Motor neuron (in vitro differentiated cells): ENCODE data around the gene KRTAP4-7. TPM values are rescaled to one million over a fixed set of nuclear protein-coding genes. Genes with fewer than 3 reads are reported as not detected.
A peak's percentile ranks its signal among the peaks of the same experiment; 100 is the strongest.
"Not testable (repeated sequence)": the region's sequence is repeated elsewhere in the genome, so short reads cannot be mapped to it uniquely, and the experiment has no call there.

Source experiments
- ATAC-seq, 8 experiments: fragments of 200-7000 bp; cut with Tn5 transposase; replicated peaks in 6 of 8; 2 replicates each; pipeline ENCODE4 v1.8.0; 2021; ENCODE audit warnings: mild to moderate bottlenecking in 8 of 8, moderate library complexity in 8 of 8
- H3K27ac ChIP-seq, 2 donors: fragments of 250-450 bp; sonication (Bioruptor Pico); 2 replicates each; pipeline ENCODE4 v1.9.0; 2021; ENCODE audit warnings: antibody characterized with exemption in 2 of 2, mild to moderate bottlenecking in 2 of 2, moderate library complexity in 1 of 2
- H3K4me1 ChIP-seq, 2 donors: fragments of 250-450 bp; sonication (Bioruptor Pico); replicated peaks in 1 of 2; 2 replicates each; pipeline ENCODE4 v1.6.1; 2021; ENCODE audit warnings: antibody characterized with exemption in 2 of 2, mild to moderate bottlenecking in 2 of 2, moderate library complexity in 1 of 2
- H3K4me3 ChIP-seq, 5 donors: fragments of 250-450 bp; sonication (Bioruptor Pico); 2 replicates each; pipeline ENCODE4 v1.9.0; 2021; ENCODE audit warnings: antibody characterized with exemption in 5 of 5, mild to moderate bottlenecking in 5 of 5, moderate library complexity in 4 of 5
- WGBS, 10 experiments: fragments of 450-650 bp; shearing (Covaris generic); methylation state at CpG; one replicate each; pipeline ENCODE4 v1.0.0; 2022; 5-methylcytosine and 5-hydroxymethylcytosine counted together
- in situ Hi-C, 9 experiments: fragments of 400-800 bp; cut with MboI; loops; one replicate each; pipeline ENCODE4 v1.15.0; 2021; ENCODE audit warnings: low sequenced_read_pairs in 9 of 9, low pct_unique_long_range_greater_than_20kb in 2 of 9; ENCODE audit not compliant: unreplicated experiment in 9 of 9
- total RNA-seq, 8 experiments: library from RNA; unstranded; fragments of 300-600 nt; gene quantifications; 2 replicates each; pipeline versions ENCODE4 v1.2.3 to v1.2.4, GENCODE V29; 2022

Gene KRTAP4-7
- total RNA-seq, 8 experiments from 2014 or later = 0.52 TPM; not detected in 7

DNA sequence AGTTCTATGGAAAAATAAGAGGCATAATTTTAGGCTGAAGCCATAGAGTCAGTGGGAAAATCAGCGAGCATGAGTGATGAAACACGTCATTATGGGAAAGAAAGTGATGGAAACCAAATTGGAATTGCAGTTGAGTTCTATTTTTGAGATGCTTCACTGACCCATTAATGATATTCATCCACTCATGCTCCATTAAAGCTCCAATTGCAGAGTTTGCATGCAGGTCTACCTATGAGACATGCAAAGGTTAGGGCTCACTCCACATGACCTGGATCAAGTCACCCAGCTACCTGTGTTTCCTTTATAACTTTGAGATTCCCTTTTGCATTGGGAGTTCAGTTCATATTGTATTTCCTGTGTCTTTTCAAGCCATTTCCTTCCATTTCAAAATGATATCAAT, 10.3 kb upstream of the KRTAP4-7 start:
- no peak overlapping the region for H3K27ac ChIP-seq
- ATAC-seq = peak in 1 of 8 experiments; percentile 13
- in situ Hi-C loops = no loop called here
- 60 to 100% (median 80%) methylated on average over 1 to 2 of the region's 2 CpGs; no CpG with 5 or more reads in 2 of the 10 experiments for WGBS, 10 experiments
- H3K4me1 ChIP-seq = peaks cover 0 to 3% of the 10 kb centered on the region in 2 donors
- H3K4me3 ChIP-seq = no peak overlapping the region

DNA sequence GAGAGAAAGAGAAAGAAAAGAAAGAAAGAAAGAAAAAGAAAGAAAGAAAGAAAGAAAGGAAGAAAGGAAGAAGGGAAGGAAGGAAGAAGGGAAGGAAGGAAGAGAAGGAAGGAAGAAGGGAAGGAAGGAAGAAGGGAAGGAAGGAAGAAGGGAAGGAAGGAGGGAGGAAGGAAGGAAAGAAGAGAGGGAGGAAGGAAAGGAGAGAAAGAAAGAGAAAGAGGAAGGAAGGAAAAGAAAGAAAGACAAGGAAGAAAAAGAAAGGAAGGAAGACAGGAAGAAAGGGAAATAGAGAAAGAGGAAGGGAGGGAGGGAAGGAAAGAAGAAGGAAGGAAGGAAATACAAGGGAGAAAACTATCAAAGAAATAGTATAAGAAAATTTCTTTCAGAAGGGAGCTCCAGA, 7.2 kb upstream of the KRTAP4-7 start:
- Histone ChIP-seq H3K4me3 (no peak overlapping the region), H3K4me1 (peaks cover 0 to 3% of the 10 kb centered on the region in 2 donors), H3K27ac (no peak overlapping the region)
- no peak for ATAC-seq
- in situ Hi-C loops = no loop called here

DNA sequence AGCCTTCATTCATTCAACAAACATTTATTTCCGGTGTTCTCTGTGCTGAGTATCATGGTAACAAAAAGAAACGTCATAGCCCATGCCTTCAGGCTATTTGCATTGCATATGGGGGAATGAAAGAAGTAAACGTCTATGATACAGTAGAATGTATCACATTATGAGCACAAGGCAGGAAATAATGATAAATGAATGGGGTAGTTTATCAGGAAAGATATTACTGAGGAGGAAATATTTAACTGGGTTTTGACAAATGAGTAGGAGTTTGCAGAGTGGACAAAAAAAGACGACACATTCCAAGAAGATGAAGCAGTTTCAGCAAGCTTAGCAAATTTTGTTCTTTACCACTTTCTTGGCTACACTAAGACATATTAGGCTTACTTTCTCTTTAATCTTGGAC, 1.3 kb upstream of the KRTAP4-7 start:
- H3K4me3 ChIP-seq = no peak overlapping the region
- no peaks in the 10 kb centered on the region for H3K4me1 ChIP-seq
- no peak overlapping the region for H3K27ac ChIP-seq
- 25 to 79% (median 58%) methylated on average over 1 to 4 of the region's 4 CpGs for WGBS, 10 experiments
- peak in 2 of 8 experiments; percentile 37 to 59 for ATAC-seq
- in situ Hi-C loops = no loop called here

DNA sequence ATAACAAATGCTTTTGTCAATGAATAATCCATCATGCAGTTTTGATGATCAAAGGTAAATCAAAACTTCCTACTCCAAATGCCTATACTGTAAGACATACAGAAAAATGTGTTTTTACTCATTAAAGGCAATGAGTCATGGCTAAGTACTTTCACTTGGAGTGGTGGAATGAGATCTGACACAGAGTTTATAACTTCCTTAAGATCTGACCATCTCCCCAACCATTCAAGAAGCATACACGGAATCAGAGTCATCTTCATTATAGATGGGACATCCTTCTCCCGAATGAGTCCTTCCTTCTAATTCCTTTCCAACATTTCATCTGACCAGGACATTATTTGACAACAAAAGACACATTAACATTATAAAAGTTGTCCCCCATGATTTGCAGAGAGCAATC, 523 bp upstream of the KRTAP4-7 start:
- H3K4me3 ChIP-seq, in situ Hi-C loops, H3K27ac ChIP-seq, H3K4me1 ChIP-seq, ATAC-seq: not testable (repeated sequence)
- 60 to 71% methylated on average over 1 of the region's 2 CpGs; no CpG with 5 or more reads in 8 of the 10 experiments for WGBS, 10 experiments

DNA sequence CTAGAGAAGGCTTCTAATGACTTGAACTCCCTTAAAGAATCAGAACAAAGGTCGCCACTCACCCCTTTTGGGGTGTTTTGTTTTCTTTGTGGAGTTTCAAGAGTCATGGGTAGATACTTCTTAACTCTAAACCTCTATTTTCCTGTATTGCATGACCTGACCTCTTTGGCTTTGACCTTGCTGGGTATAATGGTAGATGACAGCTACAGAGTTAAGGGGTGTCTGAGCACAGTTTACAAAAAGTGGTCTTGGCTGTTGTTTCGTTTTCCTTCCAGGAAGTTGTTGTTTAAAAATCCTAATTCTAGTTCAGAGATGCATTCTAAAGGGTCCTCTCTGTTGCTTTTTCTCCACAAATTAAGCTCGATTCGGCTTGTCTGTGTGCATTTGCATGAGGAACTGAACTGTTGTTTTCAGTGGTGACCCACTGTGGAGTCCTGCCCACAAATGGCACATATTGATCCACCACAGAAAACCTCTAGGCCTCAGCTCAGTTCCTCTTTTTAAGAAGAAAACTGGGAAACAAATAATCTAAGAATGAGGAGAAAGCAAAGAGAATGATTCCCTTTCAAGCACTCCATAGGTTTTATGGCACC, 4.9 kb downstream of the KRTAP4-7 start:
- WGBS, 10 experiments = 0 to 100% (median 40%) methylated on average over 1 to 4 of the region's 4 CpGs; no CpG with 5 or more reads in 4 of the 10 experiments
- not testable (repeated sequence) for H3K4me1 ChIP-seq

DNA sequence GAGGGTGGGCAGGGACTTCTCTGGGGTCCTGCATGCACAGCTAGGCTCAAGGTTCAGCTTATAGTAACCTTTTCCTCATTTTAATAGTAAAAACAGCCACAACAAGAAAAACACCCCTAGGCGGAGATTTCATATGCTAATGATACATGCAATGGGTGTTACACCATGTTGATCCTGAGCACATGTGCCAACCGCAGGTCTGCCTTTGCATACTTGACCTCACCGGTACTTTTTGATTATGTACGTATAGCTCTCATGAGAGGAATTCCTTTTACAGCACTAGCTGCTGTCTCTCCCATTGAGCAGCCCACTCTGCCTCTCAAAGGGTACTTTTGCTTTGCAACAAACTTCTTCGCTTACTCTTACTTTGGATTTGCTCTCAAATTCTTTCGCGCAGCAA, 12.1 kb downstream of the KRTAP4-7 start:
- peak in 3 of 8 experiments; percentile 92 to 99 (median 99) for ATAC-seq
- WGBS, 10 experiments = 40 to 100% (median 84%) methylated on average over 2 to 7 of the region's 7 CpGs; no CpG with 5 or more reads in 2 of the 10 experiments
- in situ Hi-C loops = no loop called here
- Histone ChIP-seq H3K4me1 (no peaks in the 10 kb centered on the region), H3K27ac (no peak overlapping the region), H3K4me3 (no peak overlapping the region)

More for the DNA sequence above, 4.9 kb downstream of the KRTAP4-7 start:
- ATAC-seq, H3K4me3 ChIP-seq, in situ Hi-C loops, H3K27ac ChIP-seq: not testable (repeated sequence)

DNA sequence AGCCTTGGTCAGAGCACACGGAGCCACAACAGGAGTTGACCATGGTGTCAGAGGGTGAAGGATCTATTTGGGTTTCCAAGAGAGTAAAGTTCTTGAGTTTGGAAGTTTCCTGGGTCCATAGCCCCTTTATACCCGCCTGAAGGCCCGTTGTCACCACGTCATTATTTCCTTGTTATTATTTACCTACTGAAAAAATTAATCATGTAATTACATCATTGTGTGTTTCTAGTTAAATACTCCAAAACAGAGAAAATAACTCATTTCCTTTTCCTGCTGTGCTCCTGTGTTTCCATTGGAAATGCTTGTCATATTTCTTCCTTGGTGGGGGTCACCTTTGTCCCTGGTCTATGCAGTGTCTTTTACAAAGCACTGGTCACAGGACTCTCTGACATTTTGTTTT, 14.1 kb downstream of the KRTAP4-7 start, which contains the start of gene KRTAP4-8:
KRTAP4-8 (minus strand) TSS at position 101 of the 400 bp plus-strand sequence; CDS start at position 43, 58 bp downstream.
- H3K4me3 ChIP-seq = no peak within 1 kb of the TSS
- no peak for ATAC-seq
- H3K27ac ChIP-seq = no peak within 1 kb of the TSS
- WGBS, 10 experiments = 37 to 78% (median 57%) methylated on average over 1 to 4 of the region's 4 CpGs; no CpG with 5 or more reads in 4 of the 10 experiments
- in situ Hi-C loops = no loop called here
- H3K4me1 ChIP-seq = no peaks in the 10 kb centered on the region

DNA sequence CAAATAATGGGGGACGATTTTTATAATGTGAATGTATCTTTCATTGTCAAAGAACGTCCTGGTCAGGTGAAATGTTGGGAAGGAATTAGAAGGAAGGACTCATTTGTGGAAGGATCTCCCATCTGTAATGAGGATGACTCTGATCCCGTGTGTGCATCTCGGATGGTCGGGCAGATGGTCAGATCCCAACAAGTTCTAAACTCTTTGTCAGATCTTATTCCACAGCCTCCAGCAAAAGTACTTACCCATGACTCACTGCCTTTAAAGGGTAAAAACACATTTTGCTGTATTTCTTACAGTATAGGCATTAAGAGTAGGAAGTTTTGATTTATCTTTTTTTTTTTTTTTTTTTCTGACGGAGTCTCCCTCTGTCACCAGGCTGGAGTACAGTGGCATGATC, 14.5 kb downstream of the KRTAP4-7 start:
- WGBS, 10 experiments = 47 to 86% (median 78%) methylated on average over 2 to 6 of the region's 6 CpGs
- in situ Hi-C loops = no loop called here

DNA sequence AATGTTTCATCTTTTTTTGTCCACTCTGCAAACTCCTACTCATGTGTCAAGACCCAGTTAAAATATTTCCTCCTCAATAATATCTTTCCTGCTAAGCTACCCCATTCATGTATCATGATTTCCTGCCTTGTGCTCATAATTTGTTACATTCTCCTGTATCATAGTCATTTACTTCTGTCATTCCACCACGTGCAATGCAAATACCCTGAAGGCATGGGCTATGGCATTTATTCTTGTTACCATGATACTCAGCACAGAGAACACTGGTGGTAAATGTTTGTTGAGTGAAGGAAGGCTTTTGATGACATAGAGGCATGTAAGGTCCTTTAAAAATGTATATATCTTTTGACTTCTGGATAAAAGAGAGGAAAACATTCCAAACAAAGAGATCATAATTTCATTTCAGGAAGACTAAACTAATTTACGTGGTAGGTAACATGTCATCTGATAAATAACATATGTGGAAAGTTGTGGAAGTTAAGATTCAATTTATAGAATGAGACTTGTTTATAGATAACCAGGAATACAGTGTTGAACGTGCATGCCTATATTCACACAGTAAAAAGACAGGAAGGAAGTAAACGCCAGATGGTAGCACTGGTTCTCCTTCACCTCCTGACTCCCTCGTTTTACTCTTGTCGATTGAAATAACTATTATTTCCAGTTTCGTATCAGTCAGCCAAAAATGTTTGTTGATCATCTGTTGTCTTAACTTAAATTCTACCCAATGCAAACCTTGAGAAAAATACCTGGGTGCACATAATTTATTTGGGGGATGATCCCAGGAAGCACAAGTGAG, 15.9 kb downstream of the KRTAP4-7 start:
- peak in 3 of 8 experiments; percentile 32 to 85 (median 78) for ATAC-seq
- H3K27ac ChIP-seq, in situ Hi-C loops, H3K4me3 ChIP-seq, H3K4me1 ChIP-seq: not testable (repeated sequence)
- WGBS, 10 experiments = 48 to 100% (median 77%) methylated on average over 1 to 7 of the region's 7 CpGs

More for the DNA sequence above, 14.5 kb downstream of the KRTAP4-7 start:
- Histone ChIP-seq H3K27ac (no peak overlapping the region), H3K4me1 (no peaks in the 10 kb centered on the region), H3K4me3 (no peak overlapping the region)
- no peak for ATAC-seq

DNA sequence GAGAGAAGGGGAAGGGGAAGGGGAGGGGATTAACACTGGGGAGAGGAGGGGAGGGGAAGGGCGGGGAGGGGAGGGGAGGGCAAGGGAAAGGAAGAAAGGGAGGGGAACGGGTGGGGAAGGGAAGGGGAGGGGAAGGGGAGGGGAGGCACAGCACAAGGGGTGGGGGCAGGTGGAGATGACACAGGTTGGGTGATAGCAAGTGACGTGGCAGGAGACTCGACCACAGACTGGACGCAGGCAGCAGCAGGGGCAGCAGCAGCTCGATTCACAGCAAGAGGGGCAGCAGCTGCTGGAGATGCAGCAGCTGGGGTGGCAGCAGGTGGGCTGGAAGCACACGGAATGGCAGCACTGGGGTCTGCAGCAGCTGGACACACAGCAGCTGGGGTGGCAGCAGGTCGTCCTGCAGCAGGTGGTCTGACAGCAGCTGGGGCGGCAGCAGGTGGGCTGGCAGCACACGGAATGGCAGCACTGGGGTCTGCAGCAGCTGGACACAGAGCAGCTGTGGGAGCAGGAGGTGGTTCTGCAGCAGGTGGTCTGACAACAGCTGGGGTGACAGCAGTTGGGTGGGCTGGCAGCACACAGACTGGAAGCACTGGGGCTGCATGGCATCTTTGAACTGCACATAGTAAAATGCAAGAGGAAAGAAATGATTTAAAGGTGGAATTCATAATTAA, 17.8 kb downstream of the KRTAP4-7 start, which contains the start of gene KRTAP4-16:
KRTAP4-16 (minus strand) TSS at position 624 of the 674 bp plus-strand sequence; CDS start at position 624, 0 bp downstream.
- H3K27ac ChIP-seq = no peak within 1 kb of the TSS
- no peaks in the 10 kb centered on the region for H3K4me1 ChIP-seq
- no CpG with 5 or more reads among the region's 10 CpGs for WGBS, 10 experiments
- no peak within 1 kb of the TSS for H3K4me3 ChIP-seq
- in situ Hi-C loops = no loop called here
- ATAC-seq = no peak

DNA sequence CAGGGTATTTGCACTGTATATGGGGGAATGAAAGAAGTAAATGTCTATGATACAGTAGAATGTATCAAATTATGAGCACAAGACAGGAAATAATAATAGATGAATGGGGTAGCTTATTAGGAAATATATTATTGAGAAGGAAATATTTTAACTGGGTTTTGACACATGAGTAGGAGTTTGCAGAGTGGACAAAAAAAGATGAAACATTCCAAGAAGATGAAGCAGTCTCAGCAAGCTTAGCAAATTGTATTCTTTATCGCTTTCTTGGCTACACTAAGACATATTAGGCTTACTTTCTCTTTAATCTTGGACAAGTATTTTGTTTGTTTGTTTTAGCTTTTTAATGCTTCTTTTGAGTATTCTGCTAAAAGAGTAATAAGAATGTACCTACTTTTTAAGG, 19.9 kb downstream of the KRTAP4-7 start:
- no peak for ATAC-seq
- no peak overlapping the region for H3K4me3 ChIP-seq
- no peak overlapping the region for H3K27ac ChIP-seq
- in situ Hi-C loops = no loop called here
- 83 to 100% (median 92%) methylated on average over 1 of the region's 1 CpG; no CpG with 5 or more reads in 1 of the 10 experiments for WGBS, 10 experiments
- no peaks in the 10 kb centered on the region for H3K4me1 ChIP-seq

DNA sequence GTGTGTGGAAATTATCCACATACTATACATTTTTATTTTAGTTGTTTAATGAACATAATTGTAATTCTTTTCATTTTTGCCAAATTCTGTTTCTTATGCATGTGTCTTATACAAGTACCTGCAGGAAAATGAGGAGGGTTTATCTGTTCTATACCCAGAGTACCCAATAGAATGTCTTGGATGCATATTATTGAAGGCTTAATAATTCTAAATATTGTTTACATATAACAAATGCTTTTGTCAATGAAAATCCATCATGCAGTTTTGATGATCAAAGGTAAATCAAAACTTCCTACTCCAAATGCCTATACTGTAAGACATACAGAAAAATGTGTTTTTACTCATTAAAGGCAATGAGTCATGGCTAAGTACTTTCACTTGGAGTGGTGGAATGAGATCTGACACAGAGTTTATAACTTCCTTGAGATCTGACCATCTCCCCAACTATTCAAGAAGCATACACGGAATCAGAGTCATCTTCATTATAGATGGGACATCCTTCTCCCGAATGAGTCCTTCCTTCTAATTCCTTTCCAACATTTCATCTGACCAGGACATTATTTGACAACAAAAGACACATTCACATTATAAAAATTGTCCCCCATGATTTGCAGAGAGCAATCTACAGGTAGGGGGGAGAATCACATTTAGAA, 20.6 kb downstream of the KRTAP4-7 start:
- H3K4me3 ChIP-seq, in situ Hi-C loops, H3K27ac ChIP-seq, H3K4me1 ChIP-seq: not testable (repeated sequence)
- WGBS, 10 experiments = 80 to 100% methylated on average over 1 of the region's 2 CpGs; no CpG with 5 or more reads in 8 of the 10 experiments
- ATAC-seq = peak in 2 of 8 experiments; percentile 49 to 53
